DND-41 (cell line): ENCODE results near the gene SEPTIN5.

Experiments used
- CTCF ChIP-seq: IDR thresholded peaks from 2 replicates; pipeline ENCODE4 v1.5.1; 2012; ENCODE audit warnings: borderline replicate concordance, low read length, moderate library complexity, mild to moderate bottlenecking; ENCODE audit not compliant: poor library complexity, severe bottlenecking; ENCODE audit errors: extremely low read depth
- EZH2 ChIP-seq: IDR thresholded peaks from 3 replicates; pipeline ENCODE4 v1.6.1; 2012; ENCODE audit warnings: borderline replicate concordance, low read depth, mild to moderate bottlenecking, moderate library complexity, low read length, inconsistent platforms; ENCODE audit not compliant: severe bottlenecking

- TF ChIP-seq EZH2 (no peak), CTCF (no peak)
These were observed 45.2 kb downstream of the SEPTIN5 start for GRCh38 chr22:19759427-19760057.
